ENCODE data around the gene GGTA1. TPM values are rescaled to one million over a fixed set of nuclear protein-coding genes. Genes with fewer than 3 reads are reported as not detected.

The GGTA1 gene
- total RNA-seq, 1 experiment from 2014 or later: not detected

DNA sequence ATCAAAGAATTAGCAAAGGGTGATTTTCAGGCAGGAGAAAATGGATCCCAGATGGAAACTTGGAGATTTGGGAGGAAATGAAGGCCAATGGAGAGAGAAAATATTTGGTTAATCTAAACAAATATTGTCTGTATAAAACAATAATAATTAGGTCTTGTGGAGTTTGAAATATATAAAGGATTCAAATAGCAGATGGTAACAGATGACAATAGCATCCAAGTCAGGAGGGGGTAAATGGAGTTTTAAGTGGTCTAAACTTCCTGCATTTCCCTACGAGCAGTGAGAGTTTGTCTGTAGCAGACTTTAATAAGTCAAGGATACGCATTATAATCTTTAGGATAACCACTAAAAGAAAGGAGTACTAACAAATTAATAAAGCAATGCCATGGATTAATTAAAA is 49.0 kb upstream of the GGTA1 start (continued):
- TF ChIP-seq ZNF512 (CRISPR knock-in tag; IDR thresholded peaks at IDR 0.05; ENCODE audit: borderline replicate concordance) (no peak), JAZF1 (CRISPR knock-in tag; IDR thresholded peaks at IDR 0.05) (no peak), TEAD4 (CRISPR knock-in tag; IDR thresholded peaks at IDR 0.05) (no peak)
- TF ChIP-seq, protein P1, sequence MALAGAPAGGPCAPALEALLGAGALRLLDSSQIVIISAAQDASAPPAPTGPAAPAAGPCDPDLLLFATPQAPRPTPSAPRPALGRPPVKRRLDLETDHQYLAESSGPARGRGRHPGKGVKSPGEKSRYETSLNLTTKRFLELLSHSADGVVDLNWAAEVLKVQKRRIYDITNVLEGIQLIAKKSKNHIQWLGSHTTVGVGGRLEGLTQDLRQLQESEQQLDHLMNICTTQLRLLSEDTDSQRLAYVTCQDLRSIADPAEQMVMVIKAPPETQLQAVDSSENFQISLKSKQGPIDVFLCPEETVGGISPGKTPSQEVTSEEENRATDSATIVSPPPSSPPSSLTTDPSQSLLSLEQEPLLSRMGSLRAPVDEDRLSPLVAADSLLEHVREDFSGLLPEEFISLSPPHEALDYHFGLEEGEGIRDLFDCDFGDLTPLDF (CRISPR knock-in tag; IDR thresholded peaks at IDR 0.05): no peak

DNA sequence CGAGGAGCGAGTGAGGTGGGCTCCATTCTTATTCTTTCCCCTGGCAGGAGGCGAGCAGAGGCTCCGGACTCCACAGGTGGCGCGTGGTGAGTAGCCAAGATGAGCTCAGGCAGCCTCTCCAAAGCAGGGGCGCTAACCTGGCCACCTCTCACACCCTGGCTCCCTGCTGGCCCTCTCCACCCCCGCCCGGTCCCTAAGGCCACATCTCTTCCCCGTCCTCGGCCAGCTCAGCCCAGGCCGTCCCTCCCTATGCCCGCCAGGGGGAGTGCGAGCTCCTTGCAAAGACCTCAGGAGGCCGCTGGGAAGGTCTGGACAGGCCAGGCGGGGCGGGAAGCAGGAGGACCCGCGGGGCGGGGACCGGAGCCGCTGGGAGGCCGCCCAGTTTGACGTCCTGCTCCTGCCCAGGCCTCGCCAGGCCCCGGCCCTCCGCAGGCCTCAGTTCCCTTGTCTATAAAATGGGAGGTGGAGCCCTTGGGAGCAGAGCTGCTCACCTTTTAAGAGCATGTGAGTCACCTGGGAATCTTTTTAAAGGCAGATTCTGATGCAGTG is 46.3 kb upstream of the GGTA1 start:
- H3K27me3 Mint-ChIP-seq (ENCODE audit: low read depth): peaks cover 17% of the 10 kb centered on the region
- DNase-seq (ENCODE audit: low spot score): peak; percentile 98
- H3K36me3 Mint-ChIP-seq: no peaks in the 10 kb centered on the region
- no peak overlapping the region for H3K27ac Mint-ChIP-seq
- ChIA-PET POLR2A (no interaction called here), CTCF (interaction anchor here (0.6 to 2.8 kb wide), 92 partner anchors 9 to 579 kb away, joined by 3 to 38 read pairs (median 4); partner anchors contain the start of gene GGTA1)
- H3K4me3 Mint-ChIP-seq: peak overlapping the region; percentile 33; the same call in 1 of the 2 replicates
- no peaks in the 10 kb centered on the region for H3K9me3 Mint-ChIP-seq
- peak; percentile 93 for ATAC-seq
- H3K4me1 Mint-ChIP-seq: peaks cover 8% of the 10 kb centered on the region
- TF ChIP-seq OVOL2 (CRISPR knock-in tag; IDR thresholded peaks at IDR 0.05; ENCODE audit: borderline replicate concordance): no peak
- TF ChIP-seq, protein P2, sequence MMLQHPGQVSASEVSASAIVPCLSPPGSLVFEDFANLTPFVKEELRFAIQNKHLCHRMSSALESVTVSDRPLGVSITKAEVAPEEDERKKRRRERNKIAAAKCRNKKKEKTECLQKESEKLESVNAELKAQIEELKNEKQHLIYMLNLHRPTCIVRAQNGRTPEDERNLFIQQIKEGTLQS (CRISPR knock-in tag; conservative IDR thresholded peaks at IDR 0.05): no peak
- no peak for TF ChIP-seq ESRRA (CRISPR knock-in tag; IDR thresholded peaks at IDR 0.05; ENCODE audit: borderline replicate concordance)
- TF ChIP-seq NR3C1 (CRISPR knock-in tag; conservative IDR thresholded peaks at IDR 0.05; ENCODE audit: low read depth): no peak
- TF ChIP-seq NFYB (CRISPR knock-in tag; conservative IDR thresholded peaks at IDR 0.05; ENCODE audit: low read depth): no peak
- no peak for TF ChIP-seq NR2C2 (CRISPR knock-in tag; IDR thresholded peaks at IDR 0.05)
- no peak for TF ChIP-seq CREB1 (CRISPR knock-in tag; IDR thresholded peaks at IDR 0.05)
- no peak for TF ChIP-seq ELF4 (CRISPR knock-in tag; IDR thresholded peaks at IDR 0.05; ENCODE audit: low read depth)
- no peak for TF ChIP-seq PRDM15 (CRISPR knock-in tag; IDR thresholded peaks at IDR 0.05)
- no peak for TF ChIP-seq FOXK1 (CRISPR knock-in tag; IDR thresholded peaks at IDR 0.05)
- TF ChIP-seq SMAD3 (CRISPR knock-in tag; IDR thresholded peaks at IDR 0.05; ENCODE audit: borderline replicate concordance): no peak
- TF ChIP-seq, protein P3, sequence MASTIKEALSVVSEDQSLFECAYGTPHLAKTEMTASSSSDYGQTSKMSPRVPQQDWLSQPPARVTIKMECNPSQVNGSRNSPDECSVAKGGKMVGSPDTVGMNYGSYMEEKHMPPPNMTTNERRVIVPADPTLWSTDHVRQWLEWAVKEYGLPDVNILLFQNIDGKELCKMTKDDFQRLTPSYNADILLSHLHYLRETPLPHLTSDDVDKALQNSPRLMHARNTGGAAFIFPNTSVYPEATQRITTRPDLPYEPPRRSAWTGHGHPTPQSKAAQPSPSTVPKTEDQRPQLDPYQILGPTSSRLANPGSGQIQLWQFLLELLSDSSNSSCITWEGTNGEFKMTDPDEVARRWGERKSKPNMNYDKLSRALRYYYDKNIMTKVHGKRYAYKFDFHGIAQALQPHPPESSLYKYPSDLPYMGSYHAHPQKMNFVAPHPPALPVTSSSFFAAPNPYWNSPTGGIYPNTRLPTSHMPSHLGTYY (CRISPR knock-in tag; IDR thresholded peaks at IDR 0.05): no peak; the same call in 1 of the 2 replicates
- TF ChIP-seq, protein P4, sequence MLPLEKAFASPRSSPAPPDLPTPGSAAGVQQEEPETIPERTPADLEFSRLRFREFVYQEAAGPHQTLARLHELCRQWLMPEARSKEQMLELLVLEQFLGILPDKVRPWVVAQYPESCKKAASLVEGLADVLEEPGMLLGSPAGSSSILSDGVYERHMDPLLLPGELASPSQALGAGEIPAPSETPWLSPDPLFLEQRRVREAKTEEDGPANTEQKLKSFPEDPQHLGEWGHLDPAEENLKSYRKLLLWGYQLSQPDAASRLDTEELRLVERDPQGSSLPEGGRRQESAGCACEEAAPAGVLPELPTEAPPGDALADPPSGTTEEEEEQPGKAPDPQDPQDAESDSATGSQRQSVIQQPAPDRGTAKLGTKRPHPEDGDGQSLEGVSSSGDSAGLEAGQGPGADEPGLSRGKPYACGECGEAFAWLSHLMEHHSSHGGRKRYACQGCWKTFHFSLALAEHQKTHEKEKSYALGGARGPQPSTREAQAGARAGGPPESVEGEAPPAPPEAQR (CRISPR knock-in tag; IDR thresholded peaks at IDR 0.05): no peak
- TF ChIP-seq NFE2L1 (CRISPR knock-in tag; IDR thresholded peaks at IDR 0.05): no peak
- TF ChIP-seq ZNF138 (CRISPR knock-in tag; conservative IDR thresholded peaks at IDR 0.05): peak; percentile 75; the same call in 1 of the 2 replicates
- no peak for TF ChIP-seq JAZF1 (CRISPR knock-in tag; IDR thresholded peaks at IDR 0.05)
- TF ChIP-seq, protein P5, sequence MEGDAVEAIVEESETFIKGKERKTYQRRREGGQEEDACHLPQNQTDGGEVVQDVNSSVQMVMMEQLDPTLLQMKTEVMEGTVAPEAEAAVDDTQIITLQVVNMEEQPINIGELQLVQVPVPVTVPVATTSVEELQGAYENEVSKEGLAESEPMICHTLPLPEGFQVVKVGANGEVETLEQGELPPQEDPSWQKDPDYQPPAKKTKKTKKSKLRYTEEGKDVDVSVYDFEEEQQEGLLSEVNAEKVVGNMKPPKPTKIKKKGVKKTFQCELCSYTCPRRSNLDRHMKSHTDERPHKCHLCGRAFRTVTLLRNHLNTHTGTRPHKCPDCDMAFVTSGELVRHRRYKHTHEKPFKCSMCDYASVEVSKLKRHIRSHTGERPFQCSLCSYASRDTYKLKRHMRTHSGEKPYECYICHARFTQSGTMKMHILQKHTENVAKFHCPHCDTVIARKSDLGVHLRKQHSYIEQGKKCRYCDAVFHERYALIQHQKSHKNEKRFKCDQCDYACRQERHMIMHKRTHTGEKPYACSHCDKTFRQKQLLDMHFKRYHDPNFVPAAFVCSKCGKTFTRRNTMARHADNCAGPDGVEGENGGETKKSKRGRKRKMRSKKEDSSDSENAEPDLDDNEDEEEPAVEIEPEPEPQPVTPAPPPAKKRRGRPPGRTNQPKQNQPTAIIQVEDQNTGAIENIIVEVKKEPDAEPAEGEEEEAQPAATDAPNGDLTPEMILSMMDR (IDR thresholded peaks at IDR 0.05): peak; percentile 85
- no peak for TF ChIP-seq ZNF219 (CRISPR knock-in tag; IDR thresholded peaks at IDR 0.05; ENCODE audit: borderline replicate concordance)
- TF ChIP-seq E2F5 (CRISPR knock-in tag; IDR thresholded peaks at IDR 0.05): peak; percentile 88; the same call in 1 of the 2 replicates
- TF ChIP-seq EMX1 (CRISPR knock-in tag; IDR thresholded peaks at IDR 0.05): no peak
